Ectodermal cell (in vitro differentiated cells): ENCODE measurements around the gene DDX43.
"Not testable (repeated sequence)": the region's sequence is repeated elsewhere in the genome, so short reads cannot be mapped to it uniquely, and the experiment has no call there.

Source experiments
- H3K27ac ChIP-seq: 2 replicates; pipeline ENCODE4 v1.7.0; 2013; ENCODE audit warnings: mild to moderate bottlenecking, low read depth, low read length; ENCODE audit not compliant: insufficient read depth, poor library complexity, severe bottlenecking
- H3K27me3 ChIP-seq: 2 replicates; pipeline ENCODE4 v1.7.0; 2013; ENCODE audit warnings: mild to moderate bottlenecking, low read length; ENCODE audit not compliant: insufficient read depth, control insufficient read depth, poor library complexity, severe bottlenecking
- H3K36me3 ChIP-seq: one replicate; pipeline ENCODE4 v1.7.0; 2013; ENCODE audit warnings: low read length; ENCODE audit not compliant: control insufficient read depth, insufficient read depth
- H3K4me1 ChIP-seq: one replicate; pipeline ENCODE4 v1.7.0; 2013; ENCODE audit warnings: low read length; ENCODE audit not compliant: control insufficient read depth, insufficient read depth
- H3K4me3 ChIP-seq: 2 replicates; pipeline ENCODE4 v1.7.0; 2013; ENCODE audit warnings: low read depth, low read length, control low read depth; ENCODE audit not compliant: insufficient read depth
- H3K9me3 ChIP-seq: 2 replicates; pipeline ENCODE4 v1.7.0; 2013; ENCODE audit warnings: mild to moderate bottlenecking, low read length, moderate library complexity; ENCODE audit not compliant: control insufficient read depth
- WGBS, 2 experiments: methylation state at CpG; one replicate each; pipeline ENCODE4 v1.1.7; 2013; ENCODE audit warnings: missing lambda C conversion rate in 2 of 2; 5-methylcytosine and 5-hydroxymethylcytosine counted together

Gene DDX43

DNA sequence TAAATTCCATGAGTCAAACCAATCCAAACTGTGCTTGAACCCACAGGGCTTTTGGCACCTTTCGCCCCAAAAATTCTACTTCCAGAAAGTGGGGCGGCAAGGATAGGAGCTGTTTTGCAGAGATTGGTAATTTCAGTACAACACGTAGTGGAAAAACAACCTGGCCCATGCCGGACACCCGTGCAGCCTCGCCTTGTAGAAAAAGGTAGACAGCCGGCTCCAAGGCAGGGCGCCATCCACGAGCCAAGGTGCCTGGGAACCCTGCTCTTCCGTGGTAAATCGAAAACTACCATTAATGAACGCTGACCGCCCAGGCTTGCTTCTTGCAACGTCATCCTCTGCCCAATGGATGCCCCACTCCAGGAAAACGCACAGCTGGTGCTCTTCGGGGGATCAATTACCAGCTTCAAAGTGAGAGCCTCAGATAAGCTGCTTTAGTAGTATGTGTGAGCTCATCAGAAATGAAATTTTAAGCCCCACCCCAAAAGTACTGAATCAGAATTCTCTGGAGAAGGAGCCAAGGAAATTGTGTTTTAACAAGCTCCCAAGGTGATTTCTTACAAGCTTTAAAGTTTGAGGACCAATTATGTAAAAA lies 26.8 kb upstream of the DDX43 start:
- no peak overlapping the region for H3K27ac ChIP-seq
- H3K4me1 ChIP-seq = no peaks in the 10 kb centered on the region
- no peaks in the 10 kb centered on the region for H3K9me3 ChIP-seq
- WGBS, 2 experiments = 87 to 88% methylated on average over 16 of the region's 16 CpGs
- H3K36me3 ChIP-seq = no peaks in the 10 kb centered on the region
- no peaks in the 10 kb centered on the region for H3K27me3 ChIP-seq
- no peak overlapping the region for H3K4me3 ChIP-seq

DNA sequence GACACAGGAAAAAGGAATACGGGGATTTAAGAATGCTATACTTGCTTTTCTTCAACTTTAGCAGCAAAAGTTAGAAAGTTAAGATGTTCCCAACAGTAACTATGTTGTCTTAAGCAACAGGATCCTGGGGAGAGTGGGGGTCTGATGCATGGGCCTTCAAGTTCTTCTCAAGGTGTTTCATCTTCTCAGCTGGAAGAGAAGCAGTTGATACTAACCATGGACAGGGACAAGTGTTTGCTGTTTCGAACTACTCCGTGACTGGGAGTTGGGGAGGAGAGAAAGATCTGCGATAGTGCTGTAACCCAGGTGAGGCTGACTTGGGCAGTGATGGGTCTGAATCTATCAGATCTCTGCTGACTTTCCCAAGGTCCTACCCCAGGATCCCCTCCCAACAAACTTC lies 26.0 kb upstream of the DDX43 start:
- Histone ChIP-seq H3K27me3 (no peaks in the 10 kb centered on the region), H3K27ac (no peak overlapping the region), H3K4me3 (no peak overlapping the region), H3K9me3 (no peaks in the 10 kb centered on the region), H3K4me1 (no peaks in the 10 kb centered on the region), H3K36me3 (no peaks in the 10 kb centered on the region)
- whole genome bisulfite sequencing, 2 experiments = 94% methylated on average over 3 to 4 of the region's 4 CpGs

DNA sequence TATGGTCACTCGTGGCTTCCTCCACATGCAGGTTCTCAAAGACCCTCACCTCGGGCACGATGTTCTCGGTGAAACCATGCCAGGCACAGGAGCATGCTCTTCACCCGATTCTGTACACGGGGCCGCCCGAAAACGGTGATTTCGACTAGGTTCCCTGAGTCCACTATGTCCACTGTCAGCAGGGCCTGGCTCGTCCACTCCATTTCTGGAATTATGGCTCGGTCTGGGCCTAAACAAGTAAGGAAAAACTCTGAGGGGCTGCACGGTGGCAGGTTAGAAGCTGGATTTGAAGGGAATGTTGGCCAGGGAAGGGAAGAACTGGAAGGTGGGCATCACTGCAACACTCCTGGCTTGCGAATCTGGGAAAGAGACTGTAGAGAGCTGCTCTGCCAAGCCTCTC lies 25.5 kb upstream of the DDX43 start:
- H3K27me3 ChIP-seq = no peaks in the 10 kb centered on the region
- 95% methylated on average over 14 of the region's 14 CpGs for WGBS, 2 experiments
- H3K4me1 ChIP-seq = no peaks in the 10 kb centered on the region
- no peak overlapping the region for H3K27ac ChIP-seq
- no peaks in the 10 kb centered on the region for H3K9me3 ChIP-seq
- H3K36me3 ChIP-seq = no peaks in the 10 kb centered on the region
- H3K4me3 ChIP-seq = no peak overlapping the region

DNA sequence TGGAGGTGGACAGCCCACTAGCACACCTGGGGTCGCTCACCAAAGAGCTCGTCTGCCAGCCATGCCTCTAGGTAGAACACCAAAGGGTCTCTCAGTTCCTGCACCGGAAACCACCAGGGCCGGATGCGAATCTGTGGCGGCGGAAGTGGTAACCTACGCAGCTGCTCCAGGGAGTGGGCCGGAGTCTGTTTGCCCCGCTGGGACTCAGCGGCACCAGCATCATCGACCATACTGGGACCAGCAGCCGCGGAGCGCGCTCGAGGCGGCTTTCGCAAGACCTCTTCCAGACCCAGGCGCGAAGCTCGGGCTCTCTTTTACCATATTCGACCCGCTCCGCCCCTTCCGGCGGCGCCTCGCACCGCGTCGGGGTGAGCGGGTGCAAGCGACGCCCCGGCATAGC lies 25.1 kb upstream of the DDX43 start, which contains the start of gene OOEP:
Gene OOEP (minus strand): TSS at position 335 of the 400 bp plus-strand sequence. CDS start 105 bp downstream, at position 230.
- H3K27ac ChIP-seq = no peak within 1 kb of the TSS
- no peaks in the 10 kb centered on the region for H3K36me3 ChIP-seq
- H3K9me3 ChIP-seq = no peaks in the 10 kb centered on the region
- no peaks in the 10 kb centered on the region for H3K4me1 ChIP-seq
- WGBS, 2 experiments = 96 to 97% methylated on average over 36 of the region's 36 CpGs
- H3K4me3 ChIP-seq = no peak within 1 kb of the TSS
- H3K27me3 ChIP-seq = no peaks in the 10 kb centered on the region

DNA sequence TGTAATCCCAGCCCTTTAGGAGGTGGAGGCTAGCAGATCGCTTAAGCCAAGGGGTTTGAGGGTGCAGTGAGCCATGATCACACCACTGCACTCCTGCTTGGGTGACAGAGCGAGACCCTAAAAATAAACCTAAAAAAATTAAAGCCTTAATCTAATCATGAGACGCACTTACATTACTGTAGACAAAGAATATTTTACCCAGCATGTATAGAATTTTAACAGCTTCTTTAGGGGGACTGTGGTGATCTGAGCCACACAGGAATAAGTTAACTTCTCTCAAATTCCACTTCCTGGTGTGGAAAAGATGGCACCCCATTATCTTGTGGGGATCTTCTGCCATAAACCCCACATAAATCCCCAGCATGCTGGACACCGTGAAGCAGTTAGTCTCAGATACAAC lies 22.6 kb upstream of the DDX43 start:
- WGBS, 2 experiments = 90 to 93% methylated on average over 4 of the region's 4 CpGs

DNA sequence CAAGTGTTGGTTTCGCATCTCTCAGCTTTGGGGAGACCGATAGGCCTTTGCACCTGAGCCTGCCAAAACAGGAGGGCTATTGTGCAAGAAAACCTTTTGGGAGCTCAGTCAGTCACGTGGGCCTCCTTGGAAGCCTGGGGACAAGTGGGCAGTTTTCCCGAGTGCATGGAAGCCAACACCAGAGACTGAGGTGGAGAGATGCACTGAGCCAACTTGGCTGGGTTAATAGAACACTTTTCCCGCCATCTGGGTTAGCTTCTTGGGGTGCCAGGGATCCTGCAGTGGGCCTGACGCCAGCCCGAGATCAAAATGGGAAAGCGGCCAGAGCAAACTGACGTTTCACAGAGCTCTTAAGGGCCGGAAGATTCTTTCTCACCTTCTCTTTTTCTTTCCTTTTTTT lies 22.1 kb upstream of the DDX43 start:
- WGBS, 2 experiments = 92 to 94% methylated on average over 10 of the region's 10 CpGs
- H3K4me3 ChIP-seq = no peak overlapping the region
- H3K9me3 ChIP-seq = no peaks in the 10 kb centered on the region
- H3K36me3 ChIP-seq = no peaks in the 10 kb centered on the region
- no peaks in the 10 kb centered on the region for H3K4me1 ChIP-seq
- H3K27ac ChIP-seq = no peak overlapping the region
- H3K27me3 ChIP-seq = no peaks in the 10 kb centered on the region

More for the DNA sequence above, 22.6 kb upstream of the DDX43 start:
- Histone ChIP-seq H3K4me1 (no peaks in the 10 kb centered on the region), H3K27me3 (no peaks in the 10 kb centered on the region), H3K27ac (no peak overlapping the region), H3K4me3 (no peak overlapping the region), H3K36me3 (no peaks in the 10 kb centered on the region), H3K9me3 (no peaks in the 10 kb centered on the region)

DNA sequence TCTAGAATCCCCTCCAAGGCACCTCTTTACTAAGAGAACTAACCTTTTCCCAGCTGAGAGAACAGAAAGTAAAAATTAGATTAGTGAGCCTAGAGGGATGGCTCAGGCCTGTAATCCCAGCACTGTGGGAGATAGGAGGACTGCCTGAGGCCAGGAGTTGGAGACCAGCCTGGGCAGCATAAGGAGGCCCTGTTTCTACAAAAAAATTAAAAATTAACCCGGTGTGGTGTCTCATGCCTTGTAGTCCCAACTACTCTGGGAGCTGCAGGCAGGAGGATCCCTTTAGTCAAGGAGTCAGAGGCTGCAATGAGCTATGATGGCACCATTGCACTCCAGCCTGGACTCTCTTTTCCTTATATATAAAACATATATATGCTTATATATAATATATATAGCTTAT lies 19.4 kb upstream of the DDX43 start:
- Histone ChIP-seq H3K36me3 (no peaks in the 10 kb centered on the region), H3K4me1 (no peaks in the 10 kb centered on the region), H3K27ac (no peak overlapping the region), H3K27me3 (no peaks in the 10 kb centered on the region), H3K4me3 (no peak overlapping the region), H3K9me3 (no peaks in the 10 kb centered on the region)
- 94 to 96% methylated on average over 1 of the region's 1 CpG for WGBS, 2 experiments

DNA sequence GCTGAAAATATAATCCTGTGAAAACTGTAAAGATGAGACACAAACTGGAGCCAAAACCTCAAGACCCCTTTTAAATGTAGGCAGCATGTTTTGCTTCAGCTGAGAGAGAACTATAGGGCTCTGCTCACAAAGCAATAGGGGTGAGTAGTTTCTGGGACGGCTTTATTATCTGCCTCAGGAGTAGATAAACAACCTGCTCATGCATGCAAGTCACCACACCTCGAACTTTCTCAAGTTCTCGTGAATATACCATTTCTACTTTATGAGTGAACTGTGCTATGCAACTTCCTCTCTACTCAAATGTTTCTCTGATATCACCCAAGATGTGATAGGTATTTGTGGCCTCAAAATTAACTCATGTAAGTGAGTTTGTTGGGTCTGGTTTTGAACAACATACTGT lies 17.4 kb upstream of the DDX43 start:
- WGBS, 2 experiments = 91 to 92% methylated on average over 3 of the region's 3 CpGs
- Histone ChIP-seq H3K9me3 (no peaks in the 10 kb centered on the region), H3K4me1 (no peaks in the 10 kb centered on the region), H3K36me3 (no peaks in the 10 kb centered on the region), H3K27ac (no peak overlapping the region), H3K27me3 (no peaks in the 10 kb centered on the region), H3K4me3 (no peak overlapping the region)

DNA sequence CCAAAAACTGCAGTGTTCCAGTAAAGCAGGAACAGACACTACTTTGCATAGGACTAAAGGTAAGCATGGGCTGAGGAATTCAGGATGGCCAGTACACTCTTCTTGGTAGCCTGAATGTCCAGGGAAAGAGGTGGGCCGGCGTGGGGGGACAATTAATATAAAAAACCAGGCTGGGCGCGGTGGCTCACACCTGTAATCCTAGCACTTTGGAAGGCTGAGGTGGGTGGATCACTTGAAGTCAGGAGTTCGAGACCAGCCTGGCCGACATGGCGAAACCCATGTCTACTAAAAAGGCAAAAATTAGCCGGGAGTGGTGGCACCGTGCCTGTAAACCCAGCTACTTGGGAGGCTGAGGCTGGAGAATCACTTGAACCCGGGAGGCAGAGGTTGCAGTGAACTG lies 13.1 kb upstream of the DDX43 start:
- WGBS, 2 experiments = 91 to 94% methylated on average over 10 of the region's 10 CpGs
- not testable (repeated sequence) for H3K27me3 ChIP-seq, H3K4me1 ChIP-seq, H3K36me3 ChIP-seq, H3K4me3 ChIP-seq, H3K27ac ChIP-seq, H3K9me3 ChIP-seq

DNA sequence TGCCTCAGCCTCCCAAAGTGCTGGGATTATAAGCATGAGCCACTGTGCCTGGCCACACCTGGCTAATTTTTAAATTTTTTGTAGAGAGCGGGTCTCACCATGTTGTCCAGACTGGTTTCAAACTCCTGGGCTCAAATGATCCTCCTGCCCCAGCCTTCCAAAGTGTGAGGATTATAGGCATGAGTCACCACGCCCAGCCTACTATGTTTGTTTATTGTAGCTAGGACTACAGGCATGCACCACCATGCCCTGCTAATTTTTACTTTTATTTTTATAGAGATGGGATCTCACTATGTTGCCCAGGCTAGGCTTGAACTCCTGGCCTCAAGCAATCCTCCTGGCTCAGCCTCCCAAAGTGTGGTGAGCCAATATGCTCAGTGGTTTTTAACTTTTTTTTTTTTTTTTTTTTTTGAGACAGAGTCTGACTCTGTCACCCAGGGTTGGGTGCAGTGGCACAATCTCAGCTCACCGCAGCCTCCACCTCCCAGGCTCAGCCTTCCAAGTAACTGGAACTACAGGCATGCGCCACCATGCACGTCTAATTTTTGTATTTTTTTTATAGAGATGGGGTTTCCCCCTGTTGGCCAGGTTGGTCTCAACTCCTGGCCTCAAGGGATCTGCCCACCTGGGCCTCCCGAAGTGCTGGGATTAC lies 12.0 kb upstream of the DDX43 start:
- WGBS, 2 experiments = 94 to 95% methylated on average over 6 of the region's 6 CpGs
- H3K27me3 ChIP-seq = no peaks in the 10 kb centered on the region

More for the DNA sequence above, 12.0 kb upstream of the DDX43 start:
- Histone ChIP-seq H3K27ac (no peak overlapping the region), H3K36me3 (no peaks in the 10 kb centered on the region), H3K4me3 (no peak overlapping the region), H3K4me1 (no peaks in the 10 kb centered on the region), H3K9me3 (no peaks in the 10 kb centered on the region)
